Osteocyte (in vitro differentiated cells): Measurements from ENCODE around the gene ENPEP. TPM values are rescaled to one million over a fixed set of nuclear protein-coding genes. Genes with fewer than 3 reads are reported as not detected.
A peak's percentile ranks its signal among the peaks of the same experiment; 100 is the strongest.

Source experiments
- DNase-seq: peaks from one replicate; pipeline ENCODE4 v3.0.0; 2021; ENCODE audit warnings: mixed read lengths; ENCODE audit not compliant: unreplicated experiment; ENCODE audit errors: extremely low spot score
- H3K27ac Mint-ChIP-seq: one replicate; pipeline ENCODE4 v1.8.0; 2021; ENCODE audit warnings: mild to moderate bottlenecking, mixed read lengths; ENCODE audit not compliant: unreplicated experiment
- H3K27me3 Mint-ChIP-seq: one replicate; pipeline ENCODE4 v1.8.0; 2021; ENCODE audit warnings: mixed read lengths; ENCODE audit not compliant: unreplicated experiment
- H3K36me3 Mint-ChIP-seq: one replicate; pipeline ENCODE4 v1.8.0; 2021; ENCODE audit warnings: mixed read lengths; ENCODE audit not compliant: unreplicated experiment
- H3K4me1 Mint-ChIP-seq: one replicate; pipeline ENCODE4 v1.8.0; 2021; ENCODE audit warnings: mixed read lengths; ENCODE audit not compliant: unreplicated experiment
- H3K4me3 Mint-ChIP-seq: one replicate; pipeline ENCODE4 v1.8.0; 2021; ENCODE audit warnings: mild to moderate bottlenecking, moderate library complexity, mixed read lengths; ENCODE audit not compliant: unreplicated experiment
- H3K9me3 Mint-ChIP-seq: one replicate; pipeline ENCODE4 v1.8.0; 2021; ENCODE audit warnings: mixed read lengths; ENCODE audit not compliant: unreplicated experiment
- CTCF ChIP-seq: fragments of 200-600 bp; sonication (generic); IDR thresholded peaks from 2 replicates; pipeline ENCODE4 v1.5.0; 2021; ENCODE audit warnings: antibody characterized with exemption, mild to moderate bottlenecking, moderate library complexity
- total RNA-seq: library from RNA; stranded (reverse); gene quantifications from 2 replicates; pipeline ENCODE4 v1.2.1, GENCODE V29; 2021

Gene ENPEP
- total RNA-seq, 1 donor from 2014 or later, result 0.94 TPM

- peak; percentile 73 for TF ChIP-seq CTCF
- H3K4me1 Mint-ChIP-seq, result peaks cover 1% of the 10 kb centered on the region
- peaks cover 23% of the 10 kb centered on the region for H3K27me3 Mint-ChIP-seq
- H3K4me3 Mint-ChIP-seq, result no peak overlapping the region
- no peak overlapping the region for H3K27ac Mint-ChIP-seq
- no peak for DNase-seq
- H3K36me3 Mint-ChIP-seq, result no peaks in the 10 kb centered on the region
- no peaks in the 10 kb centered on the region for H3K9me3 Mint-ChIP-seq
Observed at GRCh38 chr4:110518889-110519490, 43.0 kb downstream of the ENPEP start.

GRCh38 chr4:110520886-110521285, 44.9 kb downstream of the ENPEP start:
- H3K4me3 Mint-ChIP-seq, result no peak overlapping the region

GRCh38 chr4:110526589-110526988, 50.6 kb downstream of the ENPEP start:
- Mint-ChIP-seq H3K4me1 (no peaks in the 10 kb centered on the region), H3K4me3 (no peak overlapping the region), H3K9me3 (no peaks in the 10 kb centered on the region)

More at GRCh38 chr4:110520886-110521285, 44.9 kb downstream of the ENPEP start:
- peaks cover 26% of the 10 kb centered on the region for H3K27me3 Mint-ChIP-seq
- H3K36me3 Mint-ChIP-seq, result no peaks in the 10 kb centered on the region
- TF ChIP-seq CTCF, result no peak
- DNase-seq, result no peak
- no peaks in the 10 kb centered on the region for H3K9me3 Mint-ChIP-seq
- peaks cover 1% of the 10 kb centered on the region for H3K4me1 Mint-ChIP-seq
- H3K27ac Mint-ChIP-seq, result no peak overlapping the region

GRCh38 chr4:110527156-110527555, 51.2 kb downstream of the ENPEP start:
- Mint-ChIP-seq H3K4me3 (no peak overlapping the region), H3K9me3 (no peaks in the 10 kb centered on the region), H3K4me1 (no peaks in the 10 kb centered on the region), H3K27me3 (peaks cover 21% of the 10 kb centered on the region), H3K27ac (no peak overlapping the region), H3K36me3 (no peaks in the 10 kb centered on the region)
- DNase-seq, result no peak
- TF ChIP-seq CTCF, result no peak

More at GRCh38 chr4:110526589-110526988, 50.6 kb downstream of the ENPEP start:
- no peak for TF ChIP-seq CTCF
- no peak for DNase-seq
- no peaks in the 10 kb centered on the region for H3K36me3 Mint-ChIP-seq
- H3K27ac Mint-ChIP-seq, result no peak overlapping the region
- peaks cover 21% of the 10 kb centered on the region for H3K27me3 Mint-ChIP-seq

GRCh38 chr4:110532901-110533589, 57.1 kb downstream of the ENPEP start:
- peaks cover 13% of the 10 kb centered on the region for H3K4me1 Mint-ChIP-seq
- peaks cover 12% of the 10 kb centered on the region for H3K9me3 Mint-ChIP-seq
- no peak for DNase-seq
- peaks cover 10% of the 10 kb centered on the region for H3K27me3 Mint-ChIP-seq
- no peaks in the 10 kb centered on the region for H3K36me3 Mint-ChIP-seq
- no peak overlapping the region for H3K4me3 Mint-ChIP-seq
- no peak for TF ChIP-seq CTCF
- no peak overlapping the region for H3K27ac Mint-ChIP-seq
